WTC11 (cell line): Measurements from ENCODE around the gene MRTFA. TPM values are rescaled to one million over a fixed set of nuclear protein-coding genes. Genes with fewer than 3 reads are reported as not detected.
A peak's percentile ranks its signal among the peaks of the same experiment; 100 is the strongest.

Experiments used
- ATAC-seq: fragments of 200-7000 bp; cut with Tn5 transposase; 2 replicates; pipeline ENCODE4 v1.10.0; 2021; ENCODE audit warnings: mild to moderate bottlenecking, moderate library complexity
- CTCF ChIA-PET: fragments of 300-600 bp; sonication (Branson Sonifier 250); formaldehyde crosslinking; loops from one replicate; lab custom pipeline; 2021; ENCODE audit warnings: antibody characterized with exemption; lab: Charles Lee
- POLR2A ChIA-PET: fragments of 350-600 bp; sonication (Branson Sonifier 250); formaldehyde crosslinking; loops from one replicate; lab custom pipeline; 2021; ENCODE audit warnings: antibody characterized with exemption; lab: Charles Lee
- DNase-seq: peaks from one replicate; pipeline ENCODE4 v3.0.0; 2021; ENCODE audit warnings: low spot score
- H3K27ac Mint-ChIP-seq: 2 replicates; pipeline ENCODE4 v1.8.0; 2021; ENCODE audit warnings: mixed read lengths
- H3K27me3 Mint-ChIP-seq: 2 replicates; pipeline ENCODE4 v1.8.0; 2021; ENCODE audit warnings: low read depth, mild to moderate bottlenecking, moderate library complexity, mixed read lengths
- H3K36me3 Mint-ChIP-seq: 2 replicates; pipeline ENCODE4 v1.8.0; 2021; ENCODE audit warnings: mixed read lengths
- H3K4me1 Mint-ChIP-seq: 2 replicates; pipeline ENCODE4 v1.8.0; 2022; ENCODE audit warnings: mixed read lengths
- H3K4me3 Mint-ChIP-seq: 2 replicates; pipeline ENCODE4 v1.8.0; 2021; ENCODE audit warnings: mild to moderate bottlenecking, moderate library complexity, mixed read lengths
- H3K9me3 Mint-ChIP-seq: 2 replicates; pipeline ENCODE4 v1.8.0; 2021; ENCODE audit warnings: mixed read lengths
- ETV6 ChIP-seq: sonication (generic); formaldehyde crosslinking; IDR thresholded peaks from 2 replicates; pipeline ENCODE4 v1.8.1; 2022; ENCODE audit warnings: mild to moderate bottlenecking, missing genetic modification reagents
- FOXP1 ChIP-seq: sonication (generic); formaldehyde crosslinking; IDR thresholded peaks from 2 replicates; pipeline ENCODE4 v1.8.0; 2022; ENCODE audit warnings: missing genetic modification reagents, mild to moderate bottlenecking, moderate library complexity, borderline replicate concordance
- MYBL2 ChIP-seq: sonication (generic); formaldehyde crosslinking; IDR thresholded peaks from 2 replicates; pipeline ENCODE4 v1.8.1; 2023; ENCODE audit warnings: mild to moderate bottlenecking, moderate library complexity, missing genetic modification reagents
- PRRX2 ChIP-seq: fragments of 250-450 bp; sonication (Bioruptor Pico); IDR thresholded peaks from 2 replicates; pipeline ENCODE4 v1.8.0; 2021; ENCODE audit warnings: mild to moderate bottlenecking
- TCF7 ChIP-seq: sonication (generic); formaldehyde crosslinking; IDR thresholded peaks from 2 replicates; pipeline ENCODE4 v1.8.0; 2022; ENCODE audit warnings: mild to moderate bottlenecking, low read depth, missing genetic modification reagents, moderate library complexity
- ZBTB43 ChIP-seq: sonication (generic); formaldehyde crosslinking; IDR thresholded peaks from 2 replicates; pipeline ENCODE4 v1.8.1; 2023; ENCODE audit warnings: mild to moderate bottlenecking, missing genetic modification reagents
- ZSCAN18 ChIP-seq: fragments of 250-450 bp; sonication (Bioruptor Pico); IDR thresholded peaks from 2 replicates; pipeline ENCODE4 v2.1.2; 2022; ENCODE audit warnings: mild to moderate bottlenecking, moderate library complexity
- total RNA-seq: library from RNA; stranded (reverse); gene quantifications from 3 replicates; pipeline ENCODE4 v1.2.3, GENCODE V29; 2021
- TF ChIP-seq, protein P1 (sequence below): sonication (generic); formaldehyde crosslinking; IDR thresholded peaks from 2 replicates; pipeline ENCODE4 v1.8.0; 2022; ENCODE audit warnings: missing genetic modification reagents
- TF ChIP-seq, protein P2 (sequence below): fragments of 250-450 bp; sonication (Bioruptor Pico); IDR thresholded peaks from 2 replicates; pipeline ENCODE4 v1.9.0; 2021; ENCODE audit warnings: mild to moderate bottlenecking, borderline replicate concordance
- TF ChIP-seq, protein P3 (sequence below): sonication (generic); formaldehyde crosslinking; IDR thresholded peaks from 2 replicates; pipeline ENCODE4 v1.8.1; 2023; ENCODE audit warnings: mild to moderate bottlenecking, missing genetic modification reagents

The MRTFA gene
- total RNA-seq, 1 experiment from 2014 or later, result 48.4 TPM

GRCh38 chr22:40668611-40669411 lies 32.3 kb upstream of the MRTFA start (continued):
- TF ChIP-seq ZSCAN18 (CRISPR knock-in tag) (no peak), TCF7 (CRISPR knock-in tag) (no peak), MYBL2 (CRISPR knock-in tag) (no peak), FOXP1 (CRISPR knock-in tag) (no peak)
- TF ChIP-seq, protein P1, sequence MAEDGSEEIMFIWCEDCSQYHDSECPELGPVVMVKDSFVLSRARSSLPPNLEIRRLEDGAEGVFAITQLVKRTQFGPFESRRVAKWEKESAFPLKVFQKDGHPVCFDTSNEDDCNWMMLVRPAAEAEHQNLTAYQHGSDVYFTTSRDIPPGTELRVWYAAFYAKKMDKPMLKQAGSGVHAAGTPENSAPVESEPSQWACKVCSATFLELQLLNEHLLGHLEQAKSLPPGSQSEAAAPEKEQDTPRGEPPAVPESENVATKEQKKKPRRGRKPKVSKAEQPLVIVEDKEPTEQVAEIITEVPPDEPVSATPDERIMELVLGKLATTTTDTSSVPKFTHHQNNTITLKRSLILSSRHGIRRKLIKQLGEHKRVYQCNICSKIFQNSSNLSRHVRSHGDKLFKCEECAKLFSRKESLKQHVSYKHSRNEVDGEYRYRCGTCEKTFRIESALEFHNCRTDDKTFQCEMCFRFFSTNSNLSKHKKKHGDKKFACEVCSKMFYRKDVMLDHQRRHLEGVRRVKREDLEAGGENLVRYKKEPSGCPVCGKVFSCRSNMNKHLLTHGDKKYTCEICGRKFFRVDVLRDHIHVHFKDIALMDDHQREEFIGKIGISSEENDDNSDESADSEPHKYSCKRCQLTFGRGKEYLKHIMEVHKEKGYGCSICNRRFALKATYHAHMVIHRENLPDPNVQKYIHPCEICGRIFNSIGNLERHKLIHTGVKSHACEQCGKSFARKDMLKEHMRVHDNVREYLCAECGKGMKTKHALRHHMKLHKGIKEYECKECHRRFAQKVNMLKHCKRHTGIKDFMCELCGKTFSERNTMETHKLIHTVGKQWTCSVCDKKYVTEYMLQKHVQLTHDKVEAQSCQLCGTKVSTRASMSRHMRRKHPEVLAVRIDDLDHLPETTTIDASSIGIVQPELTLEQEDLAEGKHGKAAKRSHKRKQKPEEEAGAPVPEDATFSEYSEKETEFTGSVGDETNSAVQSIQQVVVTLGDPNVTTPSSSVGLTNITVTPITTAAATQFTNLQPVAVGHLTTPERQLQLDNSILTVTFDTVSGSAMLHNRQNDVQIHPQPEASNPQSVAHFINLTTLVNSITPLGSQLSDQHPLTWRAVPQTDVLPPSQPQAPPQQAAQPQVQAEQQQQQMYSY (CRISPR knock-in tag), result no peak

DNA sequence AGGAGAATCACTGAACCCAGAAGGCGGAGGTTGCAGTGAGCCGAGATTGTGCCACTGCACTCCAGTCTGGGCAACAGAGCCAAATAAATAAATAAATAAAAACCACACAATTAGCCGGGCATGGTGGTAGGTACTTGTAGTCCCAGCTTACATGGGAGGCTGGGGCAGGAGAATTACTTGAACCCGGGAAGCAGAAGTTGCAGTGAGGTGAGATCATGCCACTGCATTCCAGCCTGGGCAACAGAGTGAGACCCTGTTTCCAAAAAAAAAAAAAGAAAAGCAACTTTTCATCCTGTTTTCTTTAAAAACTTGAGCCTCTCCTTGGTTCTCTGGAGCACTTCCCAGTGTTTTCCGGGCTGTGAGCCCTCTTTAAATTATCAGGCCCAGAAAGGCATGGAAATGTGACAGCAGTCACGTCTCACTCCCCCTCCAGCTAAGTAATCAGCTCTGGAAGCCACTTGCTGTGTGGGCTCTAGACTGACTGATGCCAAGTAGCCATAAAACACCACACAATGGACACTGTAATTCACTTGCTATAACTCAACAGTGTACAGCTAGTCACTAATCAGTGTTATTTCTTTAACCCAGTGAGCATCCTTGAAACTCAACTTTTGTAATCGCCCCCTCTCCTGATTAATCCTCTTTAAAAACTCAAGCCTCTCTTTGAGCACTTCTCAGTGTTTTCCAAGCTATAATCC lies 29.8 kb upstream of the MRTFA start:
- no peaks in the 10 kb centered on the region for H3K36me3 Mint-ChIP-seq
- ChIA-PET CTCF (interaction anchor here (1.1 kb wide), 1 partner anchor 17 kb away, joined by 3 read pairs; no protein-coding TSS in a partner anchor), POLR2A (interaction anchor here (1.3 kb wide), 1 partner anchor 30 kb away, joined by 3 read pairs; the partner anchor contains the start of gene MRTFA)
- H3K4me1 Mint-ChIP-seq, result peaks cover 5% of the 10 kb centered on the region
- ATAC-seq (no peak), DNase-seq (no peak)
- no peak for TF ChIP-seq PRRX2 (CRISPR knock-in tag)
- no peak for TF ChIP-seq ETV6 (CRISPR knock-in tag)
- TF ChIP-seq, protein P2, sequence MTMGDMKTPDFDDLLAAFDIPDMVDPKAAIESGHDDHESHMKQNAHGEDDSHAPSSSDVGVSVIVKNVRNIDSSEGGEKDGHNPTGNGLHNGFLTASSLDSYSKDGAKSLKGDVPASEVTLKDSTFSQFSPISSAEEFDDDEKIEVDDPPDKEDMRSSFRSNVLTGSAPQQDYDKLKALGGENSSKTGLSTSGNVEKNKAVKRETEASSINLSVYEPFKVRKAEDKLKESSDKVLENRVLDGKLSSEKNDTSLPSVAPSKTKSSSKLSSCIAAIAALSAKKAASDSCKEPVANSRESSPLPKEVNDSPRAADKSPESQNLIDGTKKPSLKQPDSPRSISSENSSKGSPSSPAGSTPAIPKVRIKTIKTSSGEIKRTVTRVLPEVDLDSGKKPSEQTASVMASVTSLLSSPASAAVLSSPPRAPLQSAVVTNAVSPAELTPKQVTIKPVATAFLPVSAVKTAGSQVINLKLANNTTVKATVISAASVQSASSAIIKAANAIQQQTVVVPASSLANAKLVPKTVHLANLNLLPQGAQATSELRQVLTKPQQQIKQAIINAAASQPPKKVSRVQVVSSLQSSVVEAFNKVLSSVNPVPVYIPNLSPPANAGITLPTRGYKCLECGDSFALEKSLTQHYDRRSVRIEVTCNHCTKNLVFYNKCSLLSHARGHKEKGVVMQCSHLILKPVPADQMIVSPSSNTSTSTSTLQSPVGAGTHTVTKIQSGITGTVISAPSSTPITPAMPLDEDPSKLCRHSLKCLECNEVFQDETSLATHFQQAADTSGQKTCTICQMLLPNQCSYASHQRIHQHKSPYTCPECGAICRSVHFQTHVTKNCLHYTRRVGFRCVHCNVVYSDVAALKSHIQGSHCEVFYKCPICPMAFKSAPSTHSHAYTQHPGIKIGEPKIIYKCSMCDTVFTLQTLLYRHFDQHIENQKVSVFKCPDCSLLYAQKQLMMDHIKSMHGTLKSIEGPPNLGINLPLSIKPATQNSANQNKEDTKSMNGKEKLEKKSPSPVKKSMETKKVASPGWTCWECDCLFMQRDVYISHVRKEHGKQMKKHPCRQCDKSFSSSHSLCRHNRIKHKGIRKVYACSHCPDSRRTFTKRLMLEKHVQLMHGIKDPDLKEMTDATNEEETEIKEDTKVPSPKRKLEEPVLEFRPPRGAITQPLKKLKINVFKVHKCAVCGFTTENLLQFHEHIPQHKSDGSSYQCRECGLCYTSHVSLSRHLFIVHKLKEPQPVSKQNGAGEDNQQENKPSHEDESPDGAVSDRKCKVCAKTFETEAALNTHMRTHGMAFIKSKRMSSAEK (CRISPR knock-in tag), result no peak
- TF ChIP-seq, protein P3, sequence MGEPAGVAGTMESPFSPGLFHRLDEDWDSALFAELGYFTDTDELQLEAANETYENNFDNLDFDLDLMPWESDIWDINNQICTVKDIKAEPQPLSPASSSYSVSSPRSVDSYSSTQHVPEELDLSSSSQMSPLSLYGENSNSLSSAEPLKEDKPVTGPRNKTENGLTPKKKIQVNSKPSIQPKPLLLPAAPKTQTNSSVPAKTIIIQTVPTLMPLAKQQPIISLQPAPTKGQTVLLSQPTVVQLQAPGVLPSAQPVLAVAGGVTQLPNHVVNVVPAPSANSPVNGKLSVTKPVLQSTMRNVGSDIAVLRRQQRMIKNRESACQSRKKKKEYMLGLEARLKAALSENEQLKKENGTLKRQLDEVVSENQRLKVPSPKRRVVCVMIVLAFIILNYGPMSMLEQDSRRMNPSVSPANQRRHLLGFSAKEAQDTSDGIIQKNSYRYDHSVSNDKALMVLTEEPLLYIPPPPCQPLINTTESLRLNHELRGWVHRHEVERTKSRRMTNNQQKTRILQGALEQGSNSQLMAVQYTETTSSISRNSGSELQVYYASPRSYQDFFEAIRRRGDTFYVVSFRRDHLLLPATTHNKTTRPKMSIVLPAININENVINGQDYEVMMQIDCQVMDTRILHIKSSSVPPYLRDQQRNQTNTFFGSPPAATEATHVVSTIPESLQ (CRISPR knock-in tag), result no peak
- TF ChIP-seq ZBTB43 (CRISPR knock-in tag), result no peak
- 0 out of 2 replicates have a peak overlapping the region, but pooled peaks have one; percentile 47 for H3K27ac Mint-ChIP-seq
- no peak overlapping the region for H3K4me3 Mint-ChIP-seq
- no peaks in the 10 kb centered on the region for H3K27me3 Mint-ChIP-seq
- peaks cover 3% of the 10 kb centered on the region; the same call in 1 of the 2 replicates for H3K9me3 Mint-ChIP-seq
